HG03439 (cell line): ENCODE data around the gene ATRN.
"Not testable (repeated sequence)": the region's sequence is repeated elsewhere in the genome, so short reads cannot be mapped to it uniquely, and the experiment has no call there.

Source experiments
- ATAC-seq: cut with Tn5 transposase; IDR thresholded peaks from one replicate; pipeline ENCODE4 v1.9.1; 2021; ENCODE audit warnings: mild to moderate bottlenecking, moderate library complexity; ENCODE audit not compliant: unreplicated experiment

ATRN gene

GRCh38 chr20:3514012-3514642 lies 43.3 kb downstream of the ATRN start:
- ATAC-seq = no peak

GRCh38 chr20:3515379-3516170 lies 44.8 kb downstream of the ATRN start:
- ATAC-seq = no peak

GRCh38 chr20:3521852-3522740 lies 51.3 kb downstream of the ATRN start:
- no peak for ATAC-seq

GRCh38 chr20:3524696-3525095 lies 53.9 kb downstream of the ATRN start:
- ATAC-seq = not testable (repeated sequence)

GRCh38 chr20:3532089-3532615 lies 61.3 kb downstream of the ATRN start:
- no peak for ATAC-seq

- not testable (repeated sequence) for ATAC-seq
Measured at GRCh38 chr20:3537733-3538132, 66.9 kb downstream of the ATRN start.

GRCh38 chr20:3539311-3540107 lies 68.7 kb downstream of the ATRN start:
- ATAC-seq = no peak

- no peak for ATAC-seq
Measured at GRCh38 chr20:3541887-3542721, 71.3 kb downstream of the ATRN start.

- no peak for ATAC-seq
Measured at GRCh38 chr20:3543901-3544507, 73.2 kb downstream of the ATRN start.

GRCh38 chr20:3545401-3545925 lies 74.6 kb downstream of the ATRN start:
- ATAC-seq = no peak

- no peak for ATAC-seq
Measured at GRCh38 chr20:3547906-3548305, 77.1 kb downstream of the ATRN start.

- no peak for ATAC-seq
Measured at GRCh38 chr20:3550837-3551236, 80.0 kb downstream of the ATRN start.

GRCh38 chr20:3551681-3552434 lies 81.0 kb downstream of the ATRN start:
- ATAC-seq = no peak

- no peak for ATAC-seq
Measured at GRCh38 chr20:3553663-3554062, 82.8 kb downstream of the ATRN start.

- no peak for ATAC-seq
Measured at GRCh38 chr20:3557237-3557785, 86.5 kb downstream of the ATRN start.

- no peak for ATAC-seq
Measured at GRCh38 chr20:3559231-3559630, 88.4 kb downstream of the ATRN start.

GRCh38 chr20:3559637-3560036 lies 88.8 kb downstream of the ATRN start:
- ATAC-seq = no peak

- ATAC-seq = no peak
Measured at GRCh38 chr20:3560162-3560561, 89.3 kb downstream of the ATRN start.
